Muscle of back (tissue), 11 donors: Measurements from ENCODE around the gene PSME3IP1. TPM values are rescaled to one million over a fixed set of nuclear protein-coding genes. Genes with fewer than 3 reads are reported as not detected.
"Not testable (repeated sequence)": the region's sequence is repeated elsewhere in the genome, so short reads cannot be mapped to it uniquely, and the experiment has no call there.

Source experiments
- DNase-seq, 3 donors: peaks; one replicate each; pipeline versions ENCODE4 v3.0.0 to v3.0.0-alpha.2; 2013
- polyA plus RNA-seq, 10 donors: library from polyadenylated mRNA; unstranded; fragments of 120-200 nt; gene quantifications; one replicate each; pipeline ENCODE4 v1.2.1, GENCODE V29; 2013; ENCODE audit not compliant: insufficient read length in 10 of 10

Gene PSME3IP1
- polyA plus RNA-seq, 10 donors, result 42.9 to 71.2 (median 56.2) TPM

GRCh38 chr16:57202095-57202886 lies 16.5 kb upstream of the PSME3IP1 start:
- DNase-seq, result peak in 1 of 3 donors; percentile 10

GRCh38 chr16:57200926-57201325 lies 15.1 kb upstream of the PSME3IP1 start:
- not testable (repeated sequence) for DNase-seq

GRCh38 chr16:57200321-57200720 lies 14.5 kb upstream of the PSME3IP1 start:
- not testable (repeated sequence) for DNase-seq

GRCh38 chr16:57196753-57197152 lies 10.9 kb upstream of the PSME3IP1 start:
- DNase-seq, result no peak

- DNase-seq, result no peak
Observed at GRCh38 chr16:57196286-57196685, 10.4 kb upstream of the PSME3IP1 start.

- DNase-seq, result peak in 2 of 3 donors; percentile 36 to 79
Observed at GRCh38 chr16:57194512-57194911, 8.7 kb upstream of the PSME3IP1 start.

GRCh38 chr16:57192720-57193486 lies 7.1 kb upstream of the PSME3IP1 start:
- peak in 1 of 3 donors; percentile 22 for DNase-seq

GRCh38 chr16:57192146-57192545 lies 6.3 kb upstream of the PSME3IP1 start:
- no peak for DNase-seq

- peak in 1 of 3 donors; percentile 8 for DNase-seq
Observed at GRCh38 chr16:57191056-57191571, 5.3 kb upstream of the PSME3IP1 start.

GRCh38 chr16:57190136-57190535 lies 4.3 kb upstream of the PSME3IP1 start:
- DNase-seq, result no peak

GRCh38 chr16:57189527-57189926 lies 3.7 kb upstream of the PSME3IP1 start:
- DNase-seq, result not testable (repeated sequence)

GRCh38 chr16:57188711-57189002 lies 2.8 kb upstream of the PSME3IP1 start:
- no peak for DNase-seq

- not testable (repeated sequence) for DNase-seq
Observed at GRCh38 chr16:57187902-57188710, 2.3 kb upstream of the PSME3IP1 start.

- peak; percentile 23 to 79 (median 55) for DNase-seq
Observed at GRCh38 chr16:57186872-57187854, 1.3 kb upstream of the PSME3IP1 start.

- DNase-seq, result peak in 2 of 3 donors; percentile 34 to 37
Observed at GRCh38 chr16:57185446-57185944, 344 bp downstream of the PSME3IP1 start.

GRCh38 chr16:57184887-57185445 lies 873 bp downstream of the PSME3IP1 start:
- no peak for DNase-seq

GRCh38 chr16:57184113-57184512 lies 1.7 kb downstream of the PSME3IP1 start:
- DNase-seq, result no peak

- no peak for DNase-seq
Observed at GRCh38 chr16:57179215-57179828, 6.5 kb downstream of the PSME3IP1 start.

GRCh38 chr16:57178793-57179212 lies 7.0 kb downstream of the PSME3IP1 start:
- DNase-seq, result no peak

GRCh38 chr16:57178196-57178595 lies 7.6 kb downstream of the PSME3IP1 start:
- no peak for DNase-seq
